ENCODE measurements around the gene PSME1. TPM values are rescaled to one million over a fixed set of nuclear protein-coding genes. Genes with fewer than 3 reads are reported as not detected.

PSME1 gene
- total RNA-seq, 1 donor from 2014 or later = 65.0 TPM

DNA sequence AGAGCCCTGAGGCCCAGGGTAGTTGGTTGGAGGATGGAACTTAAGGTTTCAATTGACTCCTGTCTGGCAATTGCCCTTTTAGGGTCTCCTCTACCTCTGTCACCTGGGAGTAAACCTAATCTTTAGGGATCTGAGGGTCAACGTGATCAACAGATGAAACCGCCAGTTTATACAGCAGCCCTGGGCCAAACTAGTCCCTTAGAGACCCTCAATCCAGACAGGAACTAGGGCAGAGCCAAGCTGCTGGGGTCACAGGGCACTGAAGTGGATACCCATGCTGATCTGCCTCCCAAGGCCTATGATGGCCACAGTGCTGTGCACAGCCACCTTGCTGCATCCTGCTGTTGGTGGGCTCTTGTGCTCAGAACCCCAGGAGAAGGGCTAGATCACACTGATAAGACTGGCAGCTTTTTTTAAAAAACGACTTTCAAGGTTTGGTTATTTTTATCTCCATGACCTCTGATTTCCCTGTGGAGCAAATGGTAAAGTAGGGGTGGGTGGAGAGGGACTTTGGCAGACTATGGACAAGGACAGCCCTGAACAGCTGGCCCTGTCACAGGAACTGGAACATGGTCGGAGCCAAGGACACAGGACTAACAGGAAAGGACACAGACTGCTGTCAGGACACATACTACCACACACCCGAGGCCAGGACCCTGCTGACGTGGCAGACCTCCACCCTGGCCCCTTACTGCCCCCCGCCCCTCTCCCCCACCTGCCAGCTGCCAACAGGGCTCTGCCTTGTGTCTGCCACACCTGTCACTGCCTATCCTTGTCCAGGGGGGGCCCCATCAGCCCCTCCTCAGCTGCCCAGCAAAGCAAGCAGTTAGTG is 5.1 kb upstream of the PSME1 start:
- Histone ChIP-seq H3K4me3 (ENCODE audit: low read depth, low read length) (no peak overlapping the region), H3K27me3 (ENCODE audit: control insufficient read depth, insufficient read depth, low read length) (no peaks in the 10 kb centered on the region), H3K36me3 (ENCODE audit: control insufficient read depth, insufficient read depth, low read length) (peaks cover 1% of the 10 kb centered on the region)
- TF ChIP-seq, protein P1, sequence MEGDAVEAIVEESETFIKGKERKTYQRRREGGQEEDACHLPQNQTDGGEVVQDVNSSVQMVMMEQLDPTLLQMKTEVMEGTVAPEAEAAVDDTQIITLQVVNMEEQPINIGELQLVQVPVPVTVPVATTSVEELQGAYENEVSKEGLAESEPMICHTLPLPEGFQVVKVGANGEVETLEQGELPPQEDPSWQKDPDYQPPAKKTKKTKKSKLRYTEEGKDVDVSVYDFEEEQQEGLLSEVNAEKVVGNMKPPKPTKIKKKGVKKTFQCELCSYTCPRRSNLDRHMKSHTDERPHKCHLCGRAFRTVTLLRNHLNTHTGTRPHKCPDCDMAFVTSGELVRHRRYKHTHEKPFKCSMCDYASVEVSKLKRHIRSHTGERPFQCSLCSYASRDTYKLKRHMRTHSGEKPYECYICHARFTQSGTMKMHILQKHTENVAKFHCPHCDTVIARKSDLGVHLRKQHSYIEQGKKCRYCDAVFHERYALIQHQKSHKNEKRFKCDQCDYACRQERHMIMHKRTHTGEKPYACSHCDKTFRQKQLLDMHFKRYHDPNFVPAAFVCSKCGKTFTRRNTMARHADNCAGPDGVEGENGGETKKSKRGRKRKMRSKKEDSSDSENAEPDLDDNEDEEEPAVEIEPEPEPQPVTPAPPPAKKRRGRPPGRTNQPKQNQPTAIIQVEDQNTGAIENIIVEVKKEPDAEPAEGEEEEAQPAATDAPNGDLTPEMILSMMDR (IDR thresholded peaks at IDR 0.05; ENCODE audit: insufficient read depth, low read length, severe bottlenecking) = no peak
- no peak for FAIRE-seq
- DNase-seq (ENCODE audit: low read depth) = no peak

DNA sequence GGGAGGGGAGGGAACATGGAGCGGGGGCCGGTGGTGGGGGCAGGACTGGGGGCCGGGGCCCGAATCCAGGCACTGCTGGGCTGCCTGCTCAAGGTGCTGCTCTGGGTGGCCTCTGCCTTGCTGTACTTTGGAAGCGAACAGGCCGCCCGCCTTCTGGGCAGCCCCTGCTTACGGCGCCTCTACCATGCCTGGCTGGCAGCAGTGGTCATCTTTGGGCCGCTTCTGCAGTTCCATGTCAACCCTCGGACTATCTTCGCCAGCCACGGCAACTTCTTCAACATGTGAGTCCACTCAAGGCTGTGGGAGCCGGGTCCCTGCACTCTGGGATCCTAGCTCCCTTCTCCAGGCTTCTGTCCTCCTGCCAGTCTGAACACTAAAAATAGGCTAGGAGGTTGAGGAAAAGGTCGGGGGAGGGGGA is 4.4 kb upstream of the PSME1 start:
- FAIRE-seq (no peak), DNase-seq (ENCODE audit: low read depth) (no peak)
- Histone ChIP-seq H3K4me3 (ENCODE audit: low read depth, low read length) (no peak overlapping the region), H3K27me3 (ENCODE audit: control insufficient read depth, insufficient read depth, low read length) (no peaks in the 10 kb centered on the region), H3K36me3 (ENCODE audit: control insufficient read depth, insufficient read depth, low read length) (peaks cover 1% of the 10 kb centered on the region)
- TF ChIP-seq, protein P1 (IDR thresholded peaks at IDR 0.05; ENCODE audit: insufficient read depth, low read length, severe bottlenecking) = no peak

DNA sequence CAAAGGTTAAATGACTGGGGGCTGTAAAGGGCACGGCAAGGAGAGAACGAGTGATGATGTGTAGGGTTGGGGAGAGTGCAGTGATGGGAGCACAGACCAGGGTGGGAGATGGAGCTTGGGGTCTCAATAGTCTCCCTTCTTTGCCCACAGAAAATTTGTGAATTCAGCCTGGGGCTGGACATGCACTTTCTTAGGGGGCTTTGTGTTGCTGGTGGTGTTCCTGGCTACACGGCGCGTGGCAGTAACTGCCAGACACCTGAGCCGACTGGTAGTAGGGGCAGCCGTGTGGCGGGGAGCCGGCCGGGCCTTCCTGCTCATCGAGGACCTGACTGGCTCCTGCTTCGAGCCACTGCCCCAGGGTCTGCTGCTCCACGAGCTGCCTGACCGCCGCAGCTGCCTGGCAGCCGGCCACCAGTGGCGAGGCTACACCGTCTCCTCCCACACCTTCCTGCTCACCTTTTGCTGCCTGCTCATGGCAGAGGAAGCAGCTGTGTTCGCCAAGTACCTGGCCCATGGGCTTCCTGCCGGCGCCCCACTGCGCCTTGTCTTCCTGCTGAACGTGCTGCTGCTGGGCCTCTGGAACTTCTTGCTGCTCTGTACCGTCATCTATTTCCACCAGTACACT is 3.8 kb upstream of the PSME1 start:
- no peak overlapping the region for H3K4me3 ChIP-seq (ENCODE audit: low read depth, low read length)
- FAIRE-seq = no peak
- no peaks in the 10 kb centered on the region for H3K27me3 ChIP-seq (ENCODE audit: control insufficient read depth, insufficient read depth, low read length)
- peaks cover 1% of the 10 kb centered on the region for H3K36me3 ChIP-seq (ENCODE audit: control insufficient read depth, insufficient read depth, low read length)
- TF ChIP-seq, protein P1 (IDR thresholded peaks at IDR 0.05; ENCODE audit: insufficient read depth, low read length, severe bottlenecking) = no peak
- no peak for DNase-seq (ENCODE audit: low read depth)

DNA sequence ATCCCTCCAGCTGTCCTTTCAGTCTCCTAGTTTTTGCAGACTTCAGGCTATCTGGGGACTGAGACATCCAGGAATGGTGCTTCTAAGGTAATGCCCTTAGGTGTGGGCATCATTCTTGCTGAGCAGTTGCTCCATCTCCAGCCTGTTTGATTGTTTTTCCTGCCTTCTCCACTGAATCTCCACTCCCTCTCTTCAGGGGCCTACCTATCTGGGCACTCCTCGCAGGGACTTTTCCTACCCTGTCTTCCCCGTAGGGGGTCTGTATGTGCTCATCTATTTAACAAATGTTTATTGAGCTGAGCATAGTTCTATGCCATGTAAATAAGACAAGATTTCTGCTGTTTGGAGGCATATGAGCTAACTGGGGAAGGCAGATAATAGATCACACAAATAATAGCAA is 3.0 kb upstream of the PSME1 start:
- DNase-seq (ENCODE audit: low read depth) (no peak), FAIRE-seq (no peak)
- Histone ChIP-seq H3K4me3 (ENCODE audit: low read depth, low read length) (no peak overlapping the region), H3K27me3 (ENCODE audit: control insufficient read depth, insufficient read depth, low read length) (no peaks in the 10 kb centered on the region), H3K36me3 (ENCODE audit: control insufficient read depth, insufficient read depth, low read length) (peaks cover 3% of the 10 kb centered on the region)
- TF ChIP-seq, protein P1 (IDR thresholded peaks at IDR 0.05; ENCODE audit: insufficient read depth, low read length, severe bottlenecking) = no peak

DNA sequence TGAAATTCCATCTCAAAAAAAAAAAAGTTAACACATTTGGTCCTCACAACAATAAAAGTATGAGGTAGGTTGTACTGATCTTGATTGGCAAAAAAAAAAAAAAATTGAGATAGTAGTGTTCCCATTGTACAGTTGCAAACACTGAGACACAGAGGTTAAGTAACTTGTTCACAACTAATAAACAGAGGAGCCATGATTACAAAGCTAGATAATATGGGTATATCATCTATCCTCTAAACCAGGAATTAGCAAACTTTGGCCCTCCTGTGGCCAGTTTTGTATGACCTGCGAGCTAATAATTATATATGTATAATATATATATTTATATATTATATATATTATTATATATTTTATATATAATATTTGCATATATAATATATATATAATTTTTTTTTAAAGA is 2.3 kb upstream of the PSME1 start:
- no peaks in the 10 kb centered on the region for H3K27me3 ChIP-seq (ENCODE audit: control insufficient read depth, insufficient read depth, low read length)
- H3K4me3 ChIP-seq (ENCODE audit: low read depth, low read length) = no peak overlapping the region
- TF ChIP-seq, protein P1 (IDR thresholded peaks at IDR 0.05; ENCODE audit: insufficient read depth, low read length, severe bottlenecking) = no peak
- H3K36me3 ChIP-seq (ENCODE audit: control insufficient read depth, insufficient read depth, low read length) = peaks cover 7% of the 10 kb centered on the region
- FAIRE-seq (no peak), DNase-seq (ENCODE audit: low read depth) (no peak)
